A549 (cell line): ENCODE results near the gene HMGCS1. TPM values are rescaled to one million over a fixed set of nuclear protein-coding genes. Genes with fewer than 3 reads are reported as not detected.
"Not testable (repeated sequence)": the region's sequence is repeated elsewhere in the genome, so short reads cannot be mapped to it uniquely, and the experiment has no call there.

Source experiments
- ATAC-seq, 2 experiments: fragments of 200-7000 bp in 1 of 2; fragments of >200 bp in 1 of 2; cut with Nextera tagmentation in 1 of 2; cut with Tn5 transposase in 1 of 2; 3 replicates each; pipeline versions ENCODE4 v1.8.0 to v1.9.1; 2018 to 2020; ENCODE audit warnings: mild to moderate bottlenecking in 1 of 2, moderate library complexity in 1 of 2
- CTCF ChIA-PET: fragments of 300-600 bp; sonication (Branson Sonifier 250); formaldehyde crosslinking; extraction: SDS; loops from one replicate; lab custom pipeline; 2021; ENCODE audit warnings: antibody characterized with exemption, inconsistent platforms; lab: Yijun Ruan, JAX
- POLR2A ChIA-PET: fragments of 350-600 bp; formaldehyde crosslinking; extraction: SDS; loops from one replicate; lab custom pipeline; 2021; ENCODE audit warnings: antibody characterized with exemption, inconsistent platforms; lab: Yijun Ruan, JAX
- DNase-seq, 2 experiments: peaks; one replicate each; pipeline versions ENCODE4 v3.0.0 to v3.0.0-alpha.2; 2011 to 2016; ENCODE audit warnings: low read depth in 1 of 2, low spot score in 1 of 2
- FAIRE-seq: peaks from 2 replicates; lab custom pipeline; 2011; peaks lifted over from hg19 to GRCh38; lab: Jason Lieb, UNC
- H3K27ac ChIP-seq, 2 experiments: fragments of >200 bp; sonication (Bioruptor Twin); formaldehyde crosslinking; 3 replicates each; pipeline ENCODE4 v1.5.1; 2016 to 2017
- H3K4me1 ChIP-seq: fragments of >200 bp; sonication (Bioruptor Twin); formaldehyde crosslinking; 3 replicates; pipeline ENCODE4 v1.6.1; 2016
- H3K4me2 ChIP-seq: fragments of >200 bp; sonication (Bioruptor Twin); formaldehyde crosslinking; 3 replicates; pipeline ENCODE4 v1.6.1; 2016
- H3K4me3 ChIP-seq: fragments of >200 bp; sonication (Bioruptor Twin); formaldehyde crosslinking; 3 replicates; pipeline ENCODE4 v1.5.1; 2016
- H3K9me3 ChIP-seq: fragments of >200 bp; sonication (Bioruptor Twin); formaldehyde crosslinking; 3 replicates; pipeline ENCODE4 v1.6.1; 2016
- ATOH8 ChIP-seq: fragments of 250-450 bp; sonication (Bioruptor Pico); IDR thresholded peaks from 2 replicates; pipeline ENCODE4 v1.5.0; 2020; ENCODE audit warnings: low read depth, mild to moderate bottlenecking, moderate library complexity
- EHMT2 ChIP-seq: fragments of 200-600 bp; sonication (generic); IDR thresholded peaks from 2 replicates; pipeline ENCODE4 v1.6.1; 2016; ENCODE audit warnings: antibody characterized with exemption, low read depth, mild to moderate bottlenecking, moderate library complexity
- FOSB ChIP-seq: fragments of 250-450 bp; sonication (Bioruptor Pico); IDR thresholded peaks from 2 replicates; pipeline ENCODE4 v1.5.0; 2020; ENCODE audit warnings: mild to moderate bottlenecking, moderate library complexity
- FOSL2 ChIP-seq, 2 experiments: fragments of 450-650 bp in 1 of 2; fragments of >200 bp in 1 of 2; sonication (Bioruptor Twin) in 1 of 2; formaldehyde crosslinking; IDR thresholded peaks; 2 replicates each; pipeline versions ENCODE4 v1.5.0 to v1.6.1; 2016 to 2020; ENCODE audit warnings: mild to moderate bottlenecking in 1 of 2, moderate library complexity in 1 of 2
- FOXS1 ChIP-seq: fragments of 250-450 bp; sonication (Bioruptor Pico); IDR thresholded peaks from 2 replicates; pipeline ENCODE4 v1.5.0; 2020; ENCODE audit warnings: mild to moderate bottlenecking, moderate library complexity
- GATA3 ChIP-seq: IDR thresholded peaks from 2 replicates; pipeline ENCODE4 v1.6.1; 2012; ENCODE audit warnings: borderline replicate concordance
- HEYL ChIP-seq: fragments of 250-450 bp; sonication (Bioruptor Pico); IDR thresholded peaks from 2 replicates; pipeline ENCODE4 v1.8.0; 2021; ENCODE audit warnings: mild to moderate bottlenecking, moderate library complexity
- MAFK ChIP-seq: fragments of 450-650 bp; IDR thresholded peaks from 2 replicates; pipeline ENCODE4 v1.6.1; 2014; ENCODE audit not compliant: partially characterized antibody
- RCOR1 ChIP-seq: fragments of 150-350 bp; IDR thresholded peaks from 2 replicates; pipeline ENCODE4 v1.6.1; 2014; ENCODE audit warnings: antibody characterized with exemption, low read length, low read depth
- TFCP2L1 ChIP-seq: fragments of 250-450 bp; sonication (Bioruptor Pico); IDR thresholded peaks from 2 replicates; pipeline ENCODE4 v1.5.0; 2021; ENCODE audit warnings: mild to moderate bottlenecking
- TP53 ChIP-seq: fragments of 250-450 bp; sonication (Bioruptor Pico); IDR thresholded peaks from 2 replicates; pipeline ENCODE4 v1.5.0; 2021; ENCODE audit warnings: mild to moderate bottlenecking, moderate library complexity
- USF2 ChIP-seq: fragments of 450-650 bp; IDR thresholded peaks from 2 replicates; pipeline ENCODE4 v1.6.1; 2014; ENCODE audit warnings: antibody characterized with exemption
- ZFP36 ChIP-seq: fragments of 450-650 bp; IDR thresholded peaks from 2 replicates; pipeline ENCODE4 v1.6.1; 2014; ENCODE audit warnings: borderline replicate concordance; ENCODE audit not compliant: partially characterized antibody
- ZNF302 ChIP-seq: fragments of 250-450 bp; sonication (Bioruptor Pico); IDR thresholded peaks from 2 replicates; pipeline ENCODE4 v1.9.0; 2021; ENCODE audit warnings: inconsistent platforms, mild to moderate bottlenecking, moderate library complexity
- WGBS: methylation state at CpG from one replicate; pipeline ENCODE4 v1.1.6; 2017; ENCODE audit errors: missing lambda C conversion rate; 5-methylcytosine and 5-hydroxymethylcytosine counted together
- polyA plus RNA-seq, 4 experiments: library from polyadenylated mRNA; depleted of rRNA in 3 of 4; stranded (reverse); fragments of >200 nt; fragmentation: RNase III in 1 of 4; extraction: RNeasy Plus Mini Kit Qiagen cat#74134 plus additional on column Dnase treatment in 1 of 4; gene quantifications; 2 replicates in 3 of 4; 3 replicates in 1 of 4; pipeline ENCODE4 v1.2.3, GENCODE V29; 2011 to 2017

HMGCS1 gene
- polyA plus RNA-seq, 2 of the 4 experiments (the other 2 are of a cell fraction) = 64.8 to 72.8 TPM

DNA sequence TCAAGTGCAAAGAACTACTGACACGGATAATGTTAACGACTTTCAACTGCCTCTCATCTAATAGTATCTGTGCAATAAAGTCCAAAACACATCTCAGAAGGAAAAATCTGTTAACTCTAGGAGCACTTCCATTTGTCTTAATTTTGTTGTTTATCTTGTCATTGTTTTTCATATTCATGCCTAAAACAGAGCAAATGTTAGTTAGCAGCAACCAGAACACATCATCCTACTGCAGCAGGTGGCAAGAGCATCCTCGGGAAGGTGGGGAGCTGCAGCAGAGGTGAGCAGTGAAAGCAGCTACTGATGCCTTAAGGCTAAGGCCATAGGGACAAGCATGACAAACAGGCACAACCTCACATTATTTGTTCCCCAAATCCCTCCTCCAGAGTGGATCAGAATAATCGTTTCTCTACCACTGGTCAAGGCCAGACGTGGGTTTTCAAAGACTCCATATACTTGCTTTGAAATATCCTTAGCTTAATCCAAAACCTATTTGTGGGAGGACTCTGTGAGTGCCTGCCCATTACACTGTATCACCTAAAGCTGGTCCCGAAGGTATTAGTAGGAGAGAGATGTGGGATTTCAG is 1.0 kb downstream of the HMGCS1 start:
- no peak for TF ChIP-seq USF2
- TF ChIP-seq RCOR1 = no peak
- Histone ChIP-seq H3K4me3 (peak overlapping the region; percentile 88), H3K9me3 (no peaks in the 10 kb centered on the region), H3K27ac (peak overlapping the region; percentile 87 to 90), H3K4me1 (peaks cover 65% of the 10 kb centered on the region), H3K4me2 (peak overlapping the region; percentile 94)
- CTCF ChIA-PET = interaction anchor here (0.6 to 3.8 kb wide), 6 partner anchors 9 to 204 kb away, joined by 3 to 32 read pairs (median 5); partner anchors contain the start of genes NIM1K and ZNF131
- 22% methylated on average over 6 of the region's 6 CpGs for WGBS
- ATAC-seq (no peak), DNase-seq (no peak), FAIRE-seq (no peak)
- POLR2A ChIA-PET = interaction anchor here (0.5 to 3.0 kb wide), 4 partner anchors 165 to 203 kb away, joined by 5 to 29 read pairs (median 17); partner anchors contain the start of genes C5orf34, TMEM267 and ZNF131

- FAIRE-seq (no peak), DNase-seq (no peak)
- H3K4me2 ChIP-seq = peak overlapping the region; percentile 94; the same call in 2 of the 3 replicates
- H3K27ac ChIP-seq = no peak overlapping the region
- peaks cover 57% of the 10 kb centered on the region for H3K4me1 ChIP-seq
- H3K4me3 ChIP-seq = no peak overlapping the region
- TF ChIP-seq FOSB (CRISPR knock-in tag) (no peak), FOSL2 (IDR thresholded peaks at IDR 0.05) (no peak), FOSL2 (CRISPR knock-in tag; IDR thresholded peaks at IDR 0.05) (no peak), TP53 (no peak), FOXS1 (CRISPR knock-in tag) (no peak), GATA3 (no peak), TFCP2L1 (CRISPR knock-in tag) (no peak), HEYL (CRISPR knock-in tag) (no peak), MAFK (no peak), ATOH8 (CRISPR knock-in tag) (no peak), ZFP36 (no peak)
- TF ChIP-seq, all 56 proteins: peak for 0
- no peaks in the 10 kb centered on the region for H3K9me3 ChIP-seq
- no peak for ATAC-seq
- CTCF ChIA-PET = interaction anchor here (1.8 kb wide), 1 partner anchor 80 kb away, joined by 5 read pairs; no protein-coding TSS in a partner anchor
- POLR2A ChIA-PET = no interaction called here
These were observed 3.6 kb downstream of the HMGCS1 start for GRCh38 chr5:43309637-43310036.

DNA sequence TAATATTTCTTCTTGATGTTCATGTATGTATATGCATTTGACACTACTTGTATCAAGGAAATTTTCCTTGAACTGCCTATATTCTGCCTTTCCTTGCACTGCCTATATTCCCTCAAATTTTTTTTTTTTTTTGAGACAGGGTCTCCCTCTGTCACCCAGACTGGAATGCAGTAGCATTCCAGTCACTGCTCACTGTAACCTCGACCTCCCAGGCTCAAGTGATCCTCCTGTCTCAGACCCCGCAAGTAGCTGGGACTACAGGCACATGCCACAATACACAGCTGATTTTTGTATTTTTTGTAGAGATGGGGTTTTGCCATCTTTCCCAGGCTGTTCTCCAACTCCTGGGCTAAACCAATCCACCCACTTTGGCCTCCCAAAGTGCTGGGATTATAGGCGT is 4.1 kb downstream of the HMGCS1 start:
- no peak overlapping the region for H3K27ac ChIP-seq
- POLR2A ChIA-PET = no interaction called here

DNA sequence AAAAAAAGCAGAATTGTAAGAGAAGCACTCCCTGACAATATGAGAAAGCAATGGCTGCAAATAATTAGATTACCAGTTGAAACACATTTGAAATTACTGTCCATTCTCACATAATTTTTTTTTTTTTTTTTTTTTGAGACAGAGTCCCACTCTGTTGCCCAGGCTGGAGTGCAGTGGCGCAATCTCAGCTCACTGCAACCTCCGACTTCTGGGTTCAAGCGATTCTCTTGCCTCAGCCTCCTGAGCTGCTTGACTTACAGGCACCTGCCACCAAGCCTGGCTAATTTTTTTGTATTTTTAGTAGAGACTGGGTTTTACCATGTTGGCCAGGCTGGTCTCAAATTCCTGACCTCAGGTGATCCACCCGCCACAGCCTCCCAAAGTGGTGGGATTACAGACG is 6.3 kb downstream of the HMGCS1 start:
- 87% methylated on average over 5 of the region's 5 CpGs for WGBS
- DNase-seq, FAIRE-seq, H3K27ac ChIP-seq, POLR2A ChIA-PET, H3K9me3 ChIP-seq, H3K4me2 ChIP-seq, H3K4me3 ChIP-seq: not testable (repeated sequence)
- CTCF ChIA-PET = interaction anchor here (1.2 to 5.1 kb wide), 8 partner anchors 12 to 402 kb away, joined by 3 to 34 read pairs (median 6); no protein-coding TSS in a partner anchor
- 0 out of 6 replicates have a peak, but pooled peaks of 1 of the 2 experiments have one; percentile 8 for ATAC-seq
- peaks cover 44% of the 10 kb centered on the region for H3K4me1 ChIP-seq

More for the DNA sequence above, 4.1 kb downstream of the HMGCS1 start:
- H3K4me1 ChIP-seq = peaks cover 52% of the 10 kb centered on the region
- FAIRE-seq = no peak
- ATAC-seq = no peak
- TF ChIP-seq USF2 = no peak
- no peak for TF ChIP-seq ATOH8 (CRISPR knock-in tag)
- TF ChIP-seq EHMT2 = no peak
- no peak for TF ChIP-seq ZNF302 (CRISPR knock-in tag)
- TF ChIP-seq, all 56 proteins: peak for 0
- Histone ChIP-seq H3K4me2 (no peak overlapping the region; the same call in 2 of the 3 replicates), H3K4me3 (no peak overlapping the region), H3K9me3 (no peaks in the 10 kb centered on the region)
- CTCF ChIA-PET = interaction anchor here (1.8 kb wide), 1 partner anchor 80 kb away, joined by 5 read pairs; no protein-coding TSS in a partner anchor
- DNase-seq = no peak
- WGBS = 89% methylated on average over 3 of the region's 3 CpGs
